Measurements from ENCODE around the gene TP53I11.

TP53I11 gene

GRCh38 chr11:44990665-44991064 lies 40.0 kb upstream of the TP53I11 start:
- no peaks in the 10 kb centered on the region for H3K79me1 ChIP-seq (ENCODE audit: low read length)
- H3K18ac ChIP-seq (ENCODE audit: low read length), result no peak overlapping the region
- H2AK5ac ChIP-seq (ENCODE audit: low read length), result no peak overlapping the region
- no peaks in the 10 kb centered on the region for H3K4me1 ChIP-seq (ENCODE audit: control insufficient read depth in 1 of 2, insufficient read depth in 2 of 2, low read length in 2 of 2)
- no peak overlapping the region for H3K23ac ChIP-seq (ENCODE audit: low read length)
- H3K79me2 ChIP-seq (ENCODE audit: control insufficient read depth, insufficient read depth, low read length, poor library complexity), result no peaks in the 10 kb centered on the region
- no peaks in the 10 kb centered on the region for H3K27me3 ChIP-seq (ENCODE audit: insufficient read depth, low read length)
- no peaks in the 10 kb centered on the region for H3K36me3 ChIP-seq (ENCODE audit: control insufficient read depth in 1 of 2, insufficient read depth in 2 of 2, low read length in 2 of 2)
- H3K9me3 ChIP-seq (ENCODE audit: insufficient read depth, low read depth, low read length), result no peaks in the 10 kb centered on the region
- no CpG with 5 or more reads among the region's 5 CpGs for WGBS (ENCODE audit: extremely low coverage, insufficient coverage, insufficient read length)
- no peak overlapping the region for H3K4me3 ChIP-seq (ENCODE audit: low read depth, low read length)
- H2AFZ ChIP-seq (ENCODE audit: insufficient read depth, low read length, poor library complexity), result no peak overlapping the region
- no peak overlapping the region for H2BK5ac ChIP-seq (ENCODE audit: low read depth, low read length, poor library complexity)
- H3K4ac ChIP-seq (ENCODE audit: low read depth, low read length), result no peak overlapping the region
- no peak for DNase-seq
- H3K9ac ChIP-seq (ENCODE audit: low read length), result no peak overlapping the region
- H3K27ac ChIP-seq (ENCODE audit: low read depth, low read length), result no peak overlapping the region
- no peak overlapping the region for H2BK120ac ChIP-seq (ENCODE audit: insufficient read depth, low read length, poor library complexity)
- no peak overlapping the region for H3K4me2 ChIP-seq (ENCODE audit: low read length)
- no peak overlapping the region for H4K12ac ChIP-seq (ENCODE audit: low read depth, low read length)
- H4K8ac ChIP-seq (ENCODE audit: low read depth, low read length), result no peak overlapping the region
- H3K14ac ChIP-seq (ENCODE audit: low read length), result no peak overlapping the region
- no peak overlapping the region for H2BK12ac ChIP-seq (ENCODE audit: low read length)
- no peak overlapping the region for H4K91ac ChIP-seq (ENCODE audit: low read depth, low read length)

GRCh38 chr11:44989831-44990566 lies 39.3 kb upstream of the TP53I11 start:
- no peaks in the 10 kb centered on the region for H3K4me1 ChIP-seq (ENCODE audit: control insufficient read depth in 1 of 2, insufficient read depth in 2 of 2, low read length in 2 of 2)
- H3K4ac ChIP-seq (ENCODE audit: low read depth, low read length), result no peak overlapping the region
- no CpG with 5 or more reads among the region's 21 CpGs for WGBS (ENCODE audit: extremely low coverage, insufficient coverage, insufficient read length)
- H2BK5ac ChIP-seq (ENCODE audit: low read depth, low read length, poor library complexity), result no peak overlapping the region
- H3K79me2 ChIP-seq (ENCODE audit: control insufficient read depth, insufficient read depth, low read length, poor library complexity), result no peaks in the 10 kb centered on the region
- no peak overlapping the region for H3K14ac ChIP-seq (ENCODE audit: low read length)
- H3K4me2 ChIP-seq (ENCODE audit: low read length), result no peak overlapping the region
- H3K79me1 ChIP-seq (ENCODE audit: low read length), result no peaks in the 10 kb centered on the region
- no peak overlapping the region for H3K27ac ChIP-seq (ENCODE audit: low read depth, low read length)
- H3K4me3 ChIP-seq (ENCODE audit: low read depth, low read length), result no peak overlapping the region
- H3K9me3 ChIP-seq (ENCODE audit: insufficient read depth, low read depth, low read length), result no peaks in the 10 kb centered on the region
- no peak overlapping the region for H4K91ac ChIP-seq (ENCODE audit: low read depth, low read length)
- peak in 1 of 2 donors; percentile 16 for DNase-seq
- no peak overlapping the region for H2AK5ac ChIP-seq (ENCODE audit: low read length)
- H4K12ac ChIP-seq (ENCODE audit: low read depth, low read length), result no peak overlapping the region
- no peaks in the 10 kb centered on the region for H3K27me3 ChIP-seq (ENCODE audit: insufficient read depth, low read length)
- no peak overlapping the region for H2AFZ ChIP-seq (ENCODE audit: insufficient read depth, low read length, poor library complexity)
- H3K9ac ChIP-seq (ENCODE audit: low read length), result no peak overlapping the region
- H2BK120ac ChIP-seq (ENCODE audit: insufficient read depth, low read length, poor library complexity), result no peak overlapping the region
- H3K18ac ChIP-seq (ENCODE audit: low read length), result no peak overlapping the region
- no peak overlapping the region for H3K23ac ChIP-seq (ENCODE audit: low read length)
- H2BK12ac ChIP-seq (ENCODE audit: low read length), result no peak overlapping the region
- no peak overlapping the region for H4K8ac ChIP-seq (ENCODE audit: low read depth, low read length)
- H3K36me3 ChIP-seq (ENCODE audit: control insufficient read depth in 1 of 2, insufficient read depth in 2 of 2, low read length in 2 of 2), result no peaks in the 10 kb centered on the region

GRCh38 chr11:44988981-44989635 lies 38.4 kb upstream of the TP53I11 start:
- Histone ChIP-seq H3K27ac (ENCODE audit: low read depth, low read length) (no peak overlapping the region), H4K91ac (ENCODE audit: low read depth, low read length) (no peak overlapping the region), H3K9me3 (ENCODE audit: insufficient read depth, low read depth, low read length) (no peaks in the 10 kb centered on the region), H2BK120ac (ENCODE audit: insufficient read depth, low read length, poor library complexity) (no peak overlapping the region), H4K8ac (ENCODE audit: low read depth, low read length) (no peak overlapping the region), H2AFZ (ENCODE audit: insufficient read depth, low read length, poor library complexity) (no peak overlapping the region), H3K79me1 (ENCODE audit: low read length) (no peaks in the 10 kb centered on the region), H2BK12ac (ENCODE audit: low read length) (no peak overlapping the region), H3K18ac (ENCODE audit: low read length) (no peak overlapping the region), H3K23ac (ENCODE audit: low read length) (no peak overlapping the region), H4K12ac (ENCODE audit: low read depth, low read length) (no peak overlapping the region), H3K27me3 (ENCODE audit: insufficient read depth, low read length) (no peaks in the 10 kb centered on the region), H3K9ac (ENCODE audit: low read length) (no peak overlapping the region), H3K36me3 (ENCODE audit: control insufficient read depth in 1 of 2, insufficient read depth in 2 of 2, low read length in 2 of 2) (no peaks in the 10 kb centered on the region), H3K4ac (ENCODE audit: low read depth, low read length) (no peak overlapping the region), H3K79me2 (ENCODE audit: control insufficient read depth, insufficient read depth, low read length, poor library complexity) (no peaks in the 10 kb centered on the region), H3K14ac (ENCODE audit: low read length) (no peak overlapping the region), H3K4me3 (ENCODE audit: low read depth, low read length) (no peak overlapping the region), H2AK5ac (ENCODE audit: low read length) (no peak overlapping the region), H3K4me1 (ENCODE audit: control insufficient read depth in 1 of 2, insufficient read depth in 2 of 2, low read length in 2 of 2) (no peaks in the 10 kb centered on the region), H3K4me2 (ENCODE audit: low read length) (no peak overlapping the region), H2BK5ac (ENCODE audit: low read depth, low read length, poor library complexity) (no peak overlapping the region)
- DNase-seq, result no peak
- WGBS (ENCODE audit: extremely low coverage, insufficient coverage, insufficient read length), result no CpG with 5 or more reads among the region's 5 CpGs

- H2AK5ac ChIP-seq (ENCODE audit: low read length), result no peak overlapping the region
- H3K4me1 ChIP-seq (ENCODE audit: control insufficient read depth in 1 of 2, insufficient read depth in 2 of 2, low read length in 2 of 2), result no peaks in the 10 kb centered on the region
- no peaks in the 10 kb centered on the region for H3K79me2 ChIP-seq (ENCODE audit: control insufficient read depth, insufficient read depth, low read length, poor library complexity)
- H3K4me3 ChIP-seq (ENCODE audit: low read depth, low read length), result no peak overlapping the region
- H4K12ac ChIP-seq (ENCODE audit: low read depth, low read length), result no peak overlapping the region
- no peaks in the 10 kb centered on the region for H3K79me1 ChIP-seq (ENCODE audit: low read length)
- H3K4ac ChIP-seq (ENCODE audit: low read depth, low read length), result no peak overlapping the region
- H3K27me3 ChIP-seq (ENCODE audit: insufficient read depth, low read length), result no peaks in the 10 kb centered on the region
- DNase-seq, result no peak
- no peak overlapping the region for H4K8ac ChIP-seq (ENCODE audit: low read depth, low read length)
- H3K18ac ChIP-seq (ENCODE audit: low read length), result no peak overlapping the region
- H3K9ac ChIP-seq (ENCODE audit: low read length), result no peak overlapping the region
- no peak overlapping the region for H2BK12ac ChIP-seq (ENCODE audit: low read length)
- H3K14ac ChIP-seq (ENCODE audit: low read length), result no peak overlapping the region
- no peak overlapping the region for H3K4me2 ChIP-seq (ENCODE audit: low read length)
- H4K91ac ChIP-seq (ENCODE audit: low read depth, low read length), result no peak overlapping the region
- no peak overlapping the region for H2AFZ ChIP-seq (ENCODE audit: insufficient read depth, low read length, poor library complexity)
- no peaks in the 10 kb centered on the region for H3K9me3 ChIP-seq (ENCODE audit: insufficient read depth, low read depth, low read length)
- no peak overlapping the region for H3K23ac ChIP-seq (ENCODE audit: low read length)
- H3K36me3 ChIP-seq (ENCODE audit: control insufficient read depth in 1 of 2, insufficient read depth in 2 of 2, low read length in 2 of 2), result no peaks in the 10 kb centered on the region
- no CpG with 5 or more reads among the region's 2 CpGs for WGBS (ENCODE audit: extremely low coverage, insufficient coverage, insufficient read length)
- no peak overlapping the region for H2BK120ac ChIP-seq (ENCODE audit: insufficient read depth, low read length, poor library complexity)
- H3K27ac ChIP-seq (ENCODE audit: low read depth, low read length), result no peak overlapping the region
- no peak overlapping the region for H2BK5ac ChIP-seq (ENCODE audit: low read depth, low read length, poor library complexity)
Observed at GRCh38 chr11:44988111-44988510, 37.4 kb upstream of the TP53I11 start.
